ENCODE data around the gene CDK14. TPM values are rescaled to one million over a fixed set of nuclear protein-coding genes. Genes with fewer than 3 reads are reported as not detected.

Gene CDK14
- total RNA-seq, 4 donors from 2014 or later = 22.2 to 36.3 (median 28.6) TPM

GRCh38 chr7:90857603-90858002 is 261.5 kb downstream of the CDK14 start:
- TF ChIP-seq EP300 (IDR thresholded peaks at IDR 0.05) = no peak
- TF ChIP-seq CTCF (IDR thresholded peaks at IDR 0.05) = no peak
- TF ChIP-seq POLR2A (IDR thresholded peaks at IDR 0.05) = no peak
- DNase-seq (ENCODE audit: low spot score in 2 of 2) = no peak
- Histone ChIP-seq H3K36me3 (no peaks in the 10 kb centered on the region), H3K27ac (no peak overlapping the region), H3K9me3 (no peaks in the 10 kb centered on the region), H3K4me1 (no peaks in the 10 kb centered on the region), H3K4me3 (no peak overlapping the region), H3K27me3 (no peaks in the 10 kb centered on the region)
- 90 to 94% methylated on average over 2 of the region's 2 CpGs for WGBS, 2 donors

GRCh38 chr7:90858546-90858945 is 262.4 kb downstream of the CDK14 start:
- no peak for TF ChIP-seq POLR2A (IDR thresholded peaks at IDR 0.05)
- TF ChIP-seq CTCF (IDR thresholded peaks at IDR 0.05) = no peak
- TF ChIP-seq EP300 (IDR thresholded peaks at IDR 0.05) = no peak
- H3K9me3 ChIP-seq = no peaks in the 10 kb centered on the region
- H3K4me1 ChIP-seq = no peaks in the 10 kb centered on the region
- no peak for DNase-seq (ENCODE audit: low spot score in 2 of 2)
- H3K36me3 ChIP-seq = no peaks in the 10 kb centered on the region
- WGBS, 2 donors = 91 to 94% methylated on average over 2 of the region's 2 CpGs
- H3K27me3 ChIP-seq = no peaks in the 10 kb centered on the region
- H3K4me3 ChIP-seq = no peak overlapping the region
- no peak overlapping the region for H3K27ac ChIP-seq

GRCh38 chr7:90859521-90859920 is 263.4 kb downstream of the CDK14 start:
- H3K27ac ChIP-seq = no peak overlapping the region
- DNase-seq (ENCODE audit: low spot score in 2 of 2) = no peak
- no peaks in the 10 kb centered on the region for H3K4me1 ChIP-seq
- H3K36me3 ChIP-seq = no peaks in the 10 kb centered on the region
- no peak overlapping the region for H3K4me3 ChIP-seq
- no peaks in the 10 kb centered on the region for H3K27me3 ChIP-seq
- H3K9me3 ChIP-seq = no peaks in the 10 kb centered on the region
- TF ChIP-seq EP300 (IDR thresholded peaks at IDR 0.05) = no peak
- no peak for TF ChIP-seq CTCF (IDR thresholded peaks at IDR 0.05)
- TF ChIP-seq POLR2A (IDR thresholded peaks at IDR 0.05) = no peak

- H3K27ac ChIP-seq = no peak overlapping the region
- no peaks in the 10 kb centered on the region for H3K27me3 ChIP-seq
- no peak for DNase-seq (ENCODE audit: low spot score in 2 of 2)
- no peaks in the 10 kb centered on the region for H3K4me1 ChIP-seq
- no peaks in the 10 kb centered on the region for H3K9me3 ChIP-seq
- no peaks in the 10 kb centered on the region for H3K36me3 ChIP-seq
- TF ChIP-seq CTCF (IDR thresholded peaks at IDR 0.05) = no peak
- no peak for TF ChIP-seq POLR2A (IDR thresholded peaks at IDR 0.05)
- TF ChIP-seq EP300 (IDR thresholded peaks at IDR 0.05) = no peak
- no peak overlapping the region for H3K4me3 ChIP-seq
- WGBS, 2 donors = 95 to 96% methylated on average over 1 of the region's 1 CpG
Observed at GRCh38 chr7:90864088-90864487, 268.0 kb downstream of the CDK14 start.

- DNase-seq (ENCODE audit: low spot score in 2 of 2) = no peak
- Histone ChIP-seq H3K4me1 (no peaks in the 10 kb centered on the region), H3K27ac (no peak overlapping the region), H3K36me3 (no peaks in the 10 kb centered on the region), H3K4me3 (no peak overlapping the region), H3K9me3 (no peaks in the 10 kb centered on the region), H3K27me3 (no peaks in the 10 kb centered on the region)
- WGBS, 2 donors = 96 to 100% methylated on average over 1 of the region's 1 CpG
- TF ChIP-seq POLR2A (IDR thresholded peaks at IDR 0.05) (no peak), EP300 (IDR thresholded peaks at IDR 0.05) (no peak)
Observed at GRCh38 chr7:90869335-90869734, 273.2 kb downstream of the CDK14 start.

- Histone ChIP-seq H3K9me3 (no peaks in the 10 kb centered on the region), H3K36me3 (no peaks in the 10 kb centered on the region), H3K27me3 (no peaks in the 10 kb centered on the region), H3K4me1 (no peaks in the 10 kb centered on the region), H3K4me3 (no peak overlapping the region), H3K27ac (no peak overlapping the region)
- no peak for TF ChIP-seq POLR2A (IDR thresholded peaks at IDR 0.05)
- no peak for TF ChIP-seq CTCF (IDR thresholded peaks at IDR 0.05)
- TF ChIP-seq EP300 (IDR thresholded peaks at IDR 0.05) = no peak
- WGBS, 2 donors = 95 to 98% methylated on average over 2 of the region's 2 CpGs
- DNase-seq (ENCODE audit: low spot score in 2 of 2) = no peak
Observed at GRCh38 chr7:90876701-90877100, 280.6 kb downstream of the CDK14 start.
